GM12878 (cell line): ENCODE measurements around the gene ZNF335. TPM values are rescaled to one million over a fixed set of nuclear protein-coding genes. Genes with fewer than 3 reads are reported as not detected.

Source experiments
- ATAC-seq: fragments of 200-7000 bp; cut with Tn5 transposase; 3 replicates; pipeline ENCODE4 v1.9.1; 2020; ENCODE audit warnings: mild to moderate bottlenecking, moderate library complexity
- BruUV-seq: library from RNA; stranded (reverse); fragments of 400-500 nt; replicated peaks from 2 replicates; lab custom pipeline; 2021; lab: Mats Ljungman, UMichigan
- CTCF ChIA-PET: fragments of 300-600 bp; sonication (Branson Sonifier 250); formaldehyde crosslinking; extraction: SDS; loops from one replicate; lab custom pipeline; 2021; ENCODE audit warnings: inconsistent platforms; lab: Yijun Ruan, JAX
- POLR2A ChIA-PET: fragments of 350-600 bp; formaldehyde crosslinking; extraction: SDS; loops from one replicate; lab custom pipeline; 2021; ENCODE audit warnings: inconsistent platforms; lab: Charles Lee
- RAD21 ChIA-PET: fragments of 300-600 bp; sonication (Branson Sonifier 250); formaldehyde crosslinking; loops from one replicate; lab custom pipeline; 2023; ENCODE audit warnings: antibody characterized with exemption; ENCODE audit not compliant: unreplicated experiment; lab: Charles Lee
- SMC1A ChIA-PET: fragments of 300-600 bp; sonication (Branson Sonifier 250); formaldehyde crosslinking; loops from one replicate; lab custom pipeline; 2023; ENCODE audit not compliant: unreplicated experiment, uncharacterized antibody; lab: Charles Lee
- DNase-seq: peaks from one replicate; pipeline ENCODE4 v3.0.0-alpha.2; 2011; ENCODE audit warnings: low read depth, low spot score
- FAIRE-seq: peaks from 3 replicates; lab custom pipeline; 2011; peaks lifted over from hg19 to GRCh38; lab: Jason Lieb, UNC
- H2AFZ ChIP-seq: 2 replicates; pipeline ENCODE4 v1.6.0; 2011; ENCODE audit warnings: low read depth, low read length, control low read depth; ENCODE audit not compliant: control insufficient read depth
- H3K27ac ChIP-seq: 2 replicates; pipeline ENCODE4 v1.5.1; 2011; ENCODE audit warnings: control low read depth; ENCODE audit not compliant: control insufficient read depth, insufficient read depth
- H3K27me3 ChIP-seq, 2 experiments: replicated peaks in 1 of 2; 2 replicates each; pipeline versions ENCODE4 v1.6.0 to v1.6.1; 2011; ENCODE audit warnings: low read length in 1 of 2; ENCODE audit not compliant: control insufficient read depth in 2 of 2, insufficient read depth in 2 of 2
- H3K36me3 ChIP-seq, 2 experiments: 2 replicates each; pipeline ENCODE4 v1.5.1; 2011; ENCODE audit warnings: low read length in 1 of 2; ENCODE audit not compliant: control insufficient read depth in 2 of 2, insufficient read depth in 2 of 2
- H3K4me1 ChIP-seq: 2 replicates; pipeline ENCODE4 v1.6.1; 2011; ENCODE audit warnings: mild to moderate bottlenecking, low read length, moderate library complexity, mixed read lengths; ENCODE audit not compliant: control insufficient read depth, insufficient read depth
- H3K4me2 ChIP-seq: 2 replicates; pipeline ENCODE4 v1.6.0; 2011; ENCODE audit warnings: control low read depth; ENCODE audit not compliant: control insufficient read depth, insufficient read depth
- H3K4me3 ChIP-seq: fragments of 200-600 bp; sonication (generic); 2 replicates; pipeline ENCODE4 v1.5.1; 2016
- H3K79me2 ChIP-seq: 2 replicates; pipeline ENCODE4 v1.6.0; 2011; ENCODE audit warnings: low read length; ENCODE audit not compliant: control insufficient read depth, insufficient read depth
- H3K9ac ChIP-seq: 2 replicates; pipeline ENCODE4 v1.8.0; 2011; ENCODE audit warnings: low read length, control low read depth, mixed read lengths; ENCODE audit not compliant: control insufficient read depth, insufficient read depth
- H3K9me3 ChIP-seq: replicated peaks from 3 replicates; pipeline ENCODE4 v1.5.1; 2011; ENCODE audit warnings: mild to moderate bottlenecking, low read length; ENCODE audit not compliant: control insufficient read depth, insufficient read depth
- H4K20me1 ChIP-seq: 2 replicates; pipeline ENCODE4 v1.6.0; 2011; ENCODE audit not compliant: control insufficient read depth, insufficient read depth
- EGR1 ChIP-seq, 2 experiments: IDR thresholded peaks; 1 replicate in 1 of 2; 2 replicates in 1 of 2; pipeline ENCODE4 v1.6.1; 2011 to 2012; ENCODE audit warnings: low read depth in 2 of 2, low read length in 2 of 2, borderline replicate concordance in 1 of 2, mild to moderate bottlenecking in 1 of 2, moderate library complexity in 1 of 2
- ETV6 ChIP-seq, 2 experiments: fragments of 450-650 bp in 1 of 2; IDR thresholded peaks in 1 of 2; conservative IDR thresholded peaks in 1 of 2; 2 replicates each; pipeline ENCODE4 v1.6.1; 2014; ENCODE audit warnings: antibody characterized with exemption in 1 of 2, borderline replicate concordance in 1 of 2, low read depth in 1 of 2, mild to moderate bottlenecking in 1 of 2, moderate library complexity in 1 of 2
- HCFC1 ChIP-seq: fragments of 150-350 bp; IDR thresholded peaks from 2 replicates; pipeline ENCODE4 v1.6.1; 2014; ENCODE audit warnings: low read length
- IKZF1 ChIP-seq: fragments of 450-650 bp; conservative IDR thresholded peaks from 2 replicates; pipeline ENCODE4 v1.6.1; 2017; ENCODE audit warnings: antibody characterized with exemption, mild to moderate bottlenecking
- NFYA ChIP-seq: IDR thresholded peaks from 2 replicates; pipeline ENCODE4 v1.6.1; 2011; ENCODE audit warnings: low read depth, mild to moderate bottlenecking, low read length, improper control_type of control experiment, borderline replicate concordance
- PAX8 ChIP-seq: fragments of 450-650 bp; IDR thresholded peaks from 2 replicates; pipeline ENCODE4 v1.6.1; 2017; ENCODE audit warnings: mild to moderate bottlenecking, moderate library complexity
- SPI1 ChIP-seq: IDR thresholded peaks from 2 replicates; pipeline ENCODE4 v1.6.1; 2011; ENCODE audit warnings: low read depth, mild to moderate bottlenecking, low read length, moderate library complexity, borderline replicate concordance; ENCODE audit not compliant: insufficient read depth
- TCF3 ChIP-seq: IDR thresholded peaks from 2 replicates; pipeline ENCODE4 v1.6.1; 2012; ENCODE audit warnings: low read depth, mild to moderate bottlenecking, low read length, borderline replicate concordance; ENCODE audit not compliant: insufficient read depth
- ZNF217 ChIP-seq: fragments of 450-650 bp; IDR thresholded peaks from 2 replicates; pipeline ENCODE4 v1.6.1; 2017; ENCODE audit warnings: antibody characterized with exemption, mild to moderate bottlenecking
- ZNF384 ChIP-seq: IDR thresholded peaks from 2 replicates; pipeline ENCODE4 v1.6.1; 2012; ENCODE audit warnings: low read depth, mild to moderate bottlenecking, low read length, improper control_type of control experiment, borderline replicate concordance
- ZZZ3 ChIP-seq: IDR thresholded peaks from 2 replicates; pipeline ENCODE4 v1.6.1; 2011; ENCODE audit warnings: low read depth; ENCODE audit not compliant: control insufficient read depth, insufficient read length
- WGBS: methylation state at CpG from one replicate; pipeline ENCODE4 v1.1.6; 2016; ENCODE audit warnings: low lambda C conversion rate; ENCODE audit not compliant: insufficient replicate concordance, insufficient coverage; ENCODE audit errors: missing lambda C conversion rate; 5-methylcytosine and 5-hydroxymethylcytosine counted together
- in situ Hi-C: fragments of 300-500 bp; cut with MboI; formaldehyde crosslinking; loops from 9 replicates; pipeline ENCODE4 v1.14.3; 2018; ENCODE audit warnings: mixed read lengths
- intact Hi-C: fragments of 100-400 bp; cut with micrococcal nuclease; formaldehyde crosslinking; loops from one replicate; pipeline ENCODE4 v1.14.2; 2022; ENCODE audit not compliant: unreplicated experiment
- polyA plus RNA-seq, 11 experiments: library from polyadenylated mRNA; depleted of rRNA in 4 of 11; unstranded in 6 of 11; stranded (reverse) in 5 of 11; fragments of >200 nt; fragmentation: Nextera tagmentation in 4 of 11; fragmentation: Illumina TruSeq in 1 of 11; extraction: Ambion mirVana in 4 of 11; extraction: Trizol in 1 of 11; gene quantifications; 1 replicate in 1 of 11; 2 replicates in 10 of 11; pipeline versions ENCODE4 v1.2.1 to v1.2.3, GENCODE V29; 2011 to 2016; ENCODE audit warnings: inconsistent platforms in 2 of 11, missing spikeins in 2 of 11, low read depth in 1 of 11
- total RNA-seq, 4 experiments: library from RNA; depleted of rRNA in 3 of 4; stranded (reverse); fragments of >200 nt in 3 of 4; fragmentation: Illumina TruSeq in 1 of 4; extraction: Trizol in 1 of 4; gene quantifications; 2 replicates each; pipeline versions ENCODE4 v1.2.1 to v1.2.3, GENCODE V29; 2013 to 2021
- TF ChIP-seq, protein P1 (sequence below): fragments of 450-650 bp; IDR thresholded peaks from 2 replicates; pipeline ENCODE4 v1.6.1; 2017; ENCODE audit warnings: borderline replicate concordance
- TF ChIP-seq, protein P2 (sequence below): IDR thresholded peaks from 2 replicates; pipeline ENCODE4 v1.6.1; 2011; ENCODE audit warnings: mild to moderate bottlenecking, low read depth, low read length, moderate library complexity; ENCODE audit not compliant: insufficient replicate concordance
- TF ChIP-seq, protein P3 (sequence below): IDR thresholded peaks from 2 replicates; pipeline ENCODE4 v1.6.1; 2011; ENCODE audit warnings: borderline replicate concordance, low read depth, mild to moderate bottlenecking, moderate library complexity, mixed read lengths, low read length; ENCODE audit not compliant: insufficient read depth; ENCODE audit errors: extremely low read length
- TF ChIP-seq, protein P4 (sequence below): fragments of 450-650 bp; IDR thresholded peaks from 2 replicates; pipeline ENCODE4 v1.6.1; 2016; ENCODE audit warnings: mild to moderate bottlenecking
- TF ChIP-seq, protein P5 (sequence below): IDR thresholded peaks from 2 replicates; pipeline ENCODE4 v1.6.1; 2011; ENCODE audit warnings: borderline replicate concordance, low read depth, mild to moderate bottlenecking, moderate library complexity, low read length; ENCODE audit not compliant: insufficient read depth, poor library complexity, severe bottlenecking

Gene ZNF335
- total and polyA plus RNA-seq, 10 of the 15 experiments (the other 5 are each of a cell fraction or from before 2014, with no cell fraction given), result 0.74 to 30.1 (median 14.5) TPM

DNA sequence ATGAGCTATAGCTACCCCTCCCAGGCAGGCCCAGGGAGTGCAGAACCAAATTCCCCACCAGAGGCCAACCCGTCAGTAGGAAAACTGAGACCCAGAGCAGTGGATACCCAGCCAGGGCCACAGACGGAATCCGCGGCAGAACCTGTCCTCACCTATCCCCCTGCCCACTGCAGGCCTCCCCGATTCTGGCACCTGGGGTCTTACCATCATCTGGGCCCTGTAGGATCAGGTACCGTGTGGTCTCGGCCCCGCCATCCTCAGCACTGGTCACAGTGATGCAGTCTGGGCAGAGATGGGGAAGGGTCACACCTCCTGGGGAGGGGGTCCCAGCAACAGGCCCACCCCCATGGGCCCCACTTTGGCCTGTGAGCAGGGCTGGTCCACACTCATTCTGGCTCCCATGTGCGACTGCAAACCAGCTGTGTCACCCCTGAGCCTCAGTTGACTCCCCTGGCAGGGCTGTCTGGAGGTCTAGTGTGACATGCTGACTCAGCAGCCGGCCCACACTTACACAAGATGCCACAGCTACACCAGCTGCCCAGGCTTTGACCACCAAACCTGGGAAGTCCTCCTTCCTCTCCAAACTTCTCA lies 3.8 kb downstream of the ZNF335 start:
- ChIA-PET SMC1A (interaction anchor here (1.0 to 3.6 kb wide), 3 partner anchors 31 to 169 kb away, joined by 4 to 21 read pairs (median 17); partner anchors contain the start of gene PCIF1), CTCF (interaction anchor here (0.7 to 12.1 kb wide), 13 partner anchors 8 to 168 kb away, joined by 3 to 151 read pairs (median 33); partner anchors contain the start of genes ACOT8, MMP9, PCIF1 and ZSWIM3), RAD21 (interaction anchor here (3.9 to 4.1 kb wide), 3 partner anchors 8 to 168 kb away, joined by 20 to 26 read pairs (median 21); no protein-coding TSS in a partner anchor), POLR2A (no interaction called here)
- 91% methylated on average over 10 of the region's 10 CpGs for WGBS
- no peak for FAIRE-seq
- BruUV-seq, result no TSS peak
- intact Hi-C loops (no loop called here), in situ Hi-C loops (no loop called here)
- H3K4me3 ChIP-seq, result no peak overlapping the region
- no peaks in the 10 kb centered on the region; the same call in 2 of the 3 replicates for H3K9me3 ChIP-seq
- ATAC-seq, result no peak
- no peaks in the 10 kb centered on the region for H4K20me1 ChIP-seq
- no peaks in the 10 kb centered on the region for H3K27me3 ChIP-seq
- no peak overlapping the region for H3K9ac ChIP-seq
- DNase-seq, result no peak
- H3K27ac ChIP-seq, result no peak overlapping the region
- no peak overlapping the region for H2AFZ ChIP-seq
- no peak overlapping the region for H3K4me2 ChIP-seq
- peaks cover 8 to 31% of the 10 kb centered on the region in 2 experiments for H3K36me3 ChIP-seq
- H3K79me2 ChIP-seq, result peaks cover 34% of the 10 kb centered on the region
- H3K4me1 ChIP-seq, result peaks cover 18% of the 10 kb centered on the region
- TF ChIP-seq ETV6 (conservative IDR thresholded peaks at IDR 0.05 in 1 of 2, IDR thresholded peaks at IDR 0.05 in 1 of 2; ENCODE audit: borderline replicate concordance in 1 of 2, low read depth in 1 of 2) (no peak), TCF3 (0 out of 2 replicates have a peak, but pooled peaks have one; percentile 9), ZNF384 (no peak), SPI1 (no peak), IKZF1 (no peak), PAX8 (no peak), HCFC1 (no peak), ZNF217 (no peak), NFYA (no peak), ZZZ3 (no peak), EGR1 (IDR thresholded peaks at IDR 0.05; ENCODE audit: borderline replicate concordance in 1 of 2, low read depth in 2 of 2, low read length in 2 of 2) (no peak)
- TF ChIP-seq, protein P1, sequence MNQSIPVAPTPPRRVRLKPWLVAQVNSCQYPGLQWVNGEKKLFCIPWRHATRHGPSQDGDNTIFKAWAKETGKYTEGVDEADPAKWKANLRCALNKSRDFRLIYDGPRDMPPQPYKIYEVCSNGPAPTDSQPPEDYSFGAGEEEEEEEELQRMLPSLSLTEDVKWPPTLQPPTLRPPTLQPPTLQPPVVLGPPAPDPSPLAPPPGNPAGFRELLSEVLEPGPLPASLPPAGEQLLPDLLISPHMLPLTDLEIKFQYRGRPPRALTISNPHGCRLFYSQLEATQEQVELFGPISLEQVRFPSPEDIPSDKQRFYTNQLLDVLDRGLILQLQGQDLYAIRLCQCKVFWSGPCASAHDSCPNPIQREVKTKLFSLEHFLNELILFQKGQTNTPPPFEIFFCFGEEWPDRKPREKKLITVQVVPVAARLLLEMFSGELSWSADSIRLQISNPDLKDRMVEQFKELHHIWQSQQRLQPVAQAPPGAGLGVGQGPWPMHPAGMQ, result no peak
- TF ChIP-seq, protein P2, sequence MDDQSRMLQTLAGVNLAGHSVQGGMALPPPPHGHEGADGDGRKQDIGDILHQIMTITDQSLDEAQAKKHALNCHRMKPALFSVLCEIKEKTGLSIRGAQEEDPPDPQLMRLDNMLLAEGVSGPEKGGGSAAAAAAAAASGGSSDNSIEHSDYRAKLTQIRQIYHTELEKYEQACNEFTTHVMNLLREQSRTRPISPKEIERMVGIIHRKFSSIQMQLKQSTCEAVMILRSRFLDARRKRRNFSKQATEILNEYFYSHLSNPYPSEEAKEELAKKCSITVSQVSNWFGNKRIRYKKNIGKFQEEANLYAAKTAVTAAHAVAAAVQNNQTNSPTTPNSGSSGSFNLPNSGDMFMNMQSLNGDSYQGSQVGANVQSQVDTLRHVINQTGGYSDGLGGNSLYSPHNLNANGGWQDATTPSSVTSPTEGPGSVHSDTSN, result peak; percentile 13
- TF ChIP-seq, protein P3, sequence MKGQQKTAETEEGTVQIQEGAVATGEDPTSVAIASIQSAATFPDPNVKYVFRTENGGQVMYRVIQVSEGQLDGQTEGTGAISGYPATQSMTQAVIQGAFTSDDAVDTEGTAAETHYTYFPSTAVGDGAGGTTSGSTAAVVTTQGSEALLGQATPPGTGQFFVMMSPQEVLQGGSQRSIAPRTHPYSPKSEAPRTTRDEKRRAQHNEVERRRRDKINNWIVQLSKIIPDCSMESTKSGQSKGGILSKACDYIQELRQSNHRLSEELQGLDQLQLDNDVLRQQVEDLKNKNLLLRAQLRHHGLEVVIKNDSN, result no peak
- TF ChIP-seq, protein P4, sequence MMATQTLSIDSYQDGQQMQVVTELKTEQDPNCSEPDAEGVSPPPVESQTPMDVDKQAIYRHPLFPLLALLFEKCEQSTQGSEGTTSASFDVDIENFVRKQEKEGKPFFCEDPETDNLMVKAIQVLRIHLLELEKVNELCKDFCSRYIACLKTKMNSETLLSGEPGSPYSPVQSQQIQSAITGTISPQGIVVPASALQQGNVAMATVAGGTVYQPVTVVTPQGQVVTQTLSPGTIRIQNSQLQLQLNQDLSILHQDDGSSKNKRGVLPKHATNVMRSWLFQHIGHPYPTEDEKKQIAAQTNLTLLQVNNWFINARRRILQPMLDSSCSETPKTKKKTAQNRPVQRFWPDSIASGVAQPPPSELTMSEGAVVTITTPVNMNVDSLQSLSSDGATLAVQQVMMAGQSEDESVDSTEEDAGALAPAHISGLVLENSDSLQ, result no peak
- TF ChIP-seq, protein P5, sequence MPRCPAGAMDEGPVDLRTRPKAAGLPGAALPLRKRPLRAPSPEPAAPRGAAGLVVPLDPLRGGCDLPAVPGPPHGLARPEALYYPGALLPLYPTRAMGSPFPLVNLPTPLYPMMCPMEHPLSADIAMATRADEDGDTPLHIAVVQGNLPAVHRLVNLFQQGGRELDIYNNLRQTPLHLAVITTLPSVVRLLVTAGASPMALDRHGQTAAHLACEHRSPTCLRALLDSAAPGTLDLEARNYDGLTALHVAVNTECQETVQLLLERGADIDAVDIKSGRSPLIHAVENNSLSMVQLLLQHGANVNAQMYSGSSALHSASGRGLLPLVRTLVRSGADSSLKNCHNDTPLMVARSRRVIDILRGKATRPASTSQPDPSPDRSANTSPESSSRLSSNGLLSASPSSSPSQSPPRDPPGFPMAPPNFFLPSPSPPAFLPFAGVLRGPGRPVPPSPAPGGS, result peak; percentile 95
